GM19240 (cell line): Measurements from ENCODE around the gene CD300LB.

ENCODE experiments used
- DNase-seq: peaks from one replicate; pipeline ENCODE4 v3.0.0; 2011; ENCODE audit warnings: low spot score; ENCODE audit not compliant: insufficient read length

CD300LB gene

DNA sequence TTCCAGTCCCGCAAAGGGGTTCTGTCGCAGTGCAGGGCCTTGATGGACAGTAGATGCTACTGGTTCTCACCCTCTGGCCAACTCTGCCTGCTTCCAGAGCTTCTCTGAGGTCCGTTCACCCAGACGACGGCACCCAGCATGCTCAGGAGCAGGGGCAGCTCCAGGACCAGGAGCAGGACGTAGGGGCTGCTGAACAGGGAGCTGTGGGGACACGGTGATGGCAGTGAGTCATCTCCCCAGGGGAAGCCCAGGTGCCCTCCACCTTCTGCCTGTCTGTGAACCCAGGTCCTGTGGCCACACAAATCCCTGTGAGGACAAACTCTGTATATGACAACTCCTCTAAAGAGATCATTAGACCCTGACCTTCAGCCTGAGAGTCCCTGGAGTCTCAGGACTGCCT, 18.1 kb upstream of the CD300LB start:
- DNase-seq, result no peak

DNA sequence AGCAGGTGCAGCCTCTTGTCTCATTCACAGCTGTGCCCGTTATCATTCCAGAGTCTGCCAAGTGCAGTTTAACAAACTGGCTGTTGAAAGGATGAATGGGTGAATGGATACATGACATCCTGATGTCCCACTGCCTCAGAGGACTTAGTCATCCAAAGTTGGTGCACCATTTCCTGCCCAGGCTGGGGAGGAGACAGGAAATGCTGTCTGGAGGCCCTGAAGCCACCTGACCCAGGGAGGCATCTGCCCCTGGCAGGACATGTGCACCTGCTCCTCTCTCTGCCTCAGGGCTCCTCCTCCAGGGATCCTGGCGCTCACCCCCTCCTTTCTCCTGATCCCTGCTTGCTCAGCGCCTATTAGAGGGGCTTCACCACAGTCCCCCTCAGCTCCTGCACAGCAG, 16.5 kb upstream of the CD300LB start:
- no peak for DNase-seq

DNA sequence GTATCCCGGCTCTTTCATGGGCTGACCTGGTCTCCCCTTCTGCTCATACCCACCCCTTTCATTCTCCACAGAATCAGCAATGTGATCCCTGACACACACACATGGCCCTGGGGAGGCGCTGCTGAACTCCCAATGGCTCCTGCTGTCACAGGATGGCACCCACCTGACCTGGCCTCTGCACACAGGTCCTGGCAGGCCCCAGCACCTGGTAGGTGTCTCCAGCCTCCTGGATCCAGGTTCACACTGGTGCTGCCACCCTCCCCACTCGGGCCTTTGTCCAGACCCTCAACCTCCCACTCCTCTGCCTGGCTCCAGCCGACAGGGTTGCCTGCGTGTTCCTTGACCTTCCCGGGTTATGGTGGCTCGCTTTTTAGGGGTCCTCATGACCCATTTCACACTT, 16.0 kb upstream of the CD300LB start:
- no peak for DNase-seq

DNA sequence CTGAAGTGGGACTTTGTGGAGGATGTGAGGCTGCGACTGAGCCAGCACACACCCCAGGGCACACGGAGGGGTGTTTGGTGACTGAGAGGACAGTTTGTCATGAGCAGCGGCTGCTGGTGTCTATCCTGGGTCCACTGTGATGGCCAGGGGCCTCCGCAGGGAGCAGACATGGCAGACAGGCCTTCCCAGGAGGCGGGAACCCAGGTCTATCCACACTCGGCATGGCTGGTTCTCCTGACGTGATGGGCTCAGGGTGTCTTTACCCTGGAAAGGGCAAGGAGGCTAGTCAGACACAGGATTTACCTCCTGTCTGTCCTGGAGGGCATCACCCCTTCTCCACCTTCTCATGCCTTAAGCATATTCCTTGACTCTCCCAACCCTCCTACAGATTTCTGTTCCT, 15.3 kb upstream of the CD300LB start:
- no peak for DNase-seq

DNA sequence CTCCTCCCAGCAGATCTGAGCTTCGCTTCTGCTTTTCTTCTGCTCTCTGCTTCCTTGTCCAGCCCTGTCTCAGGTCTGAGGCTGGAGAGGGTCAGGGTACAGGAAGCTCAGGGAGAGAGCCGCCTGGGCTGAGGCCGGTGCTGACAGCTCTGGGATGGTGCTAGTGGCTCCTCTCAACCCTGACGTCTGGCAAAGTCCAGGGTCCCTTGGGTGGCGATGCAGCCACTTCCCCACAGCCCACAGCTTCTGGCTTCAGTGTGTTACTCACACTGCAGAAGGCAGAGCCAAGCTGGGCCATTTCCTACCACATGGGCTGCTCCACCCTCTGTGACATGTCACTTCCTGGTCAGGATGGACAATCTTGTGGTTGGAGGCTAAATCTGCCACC, 14.6 kb upstream of the CD300LB start, which contains the start of gene CD300C:
TSS of gene CD300C (minus strand) at position 273 of the 388 bp plus-strand sequence. CDS start 333 bp downstream, outside the sequence.
- no peak for DNase-seq

DNA sequence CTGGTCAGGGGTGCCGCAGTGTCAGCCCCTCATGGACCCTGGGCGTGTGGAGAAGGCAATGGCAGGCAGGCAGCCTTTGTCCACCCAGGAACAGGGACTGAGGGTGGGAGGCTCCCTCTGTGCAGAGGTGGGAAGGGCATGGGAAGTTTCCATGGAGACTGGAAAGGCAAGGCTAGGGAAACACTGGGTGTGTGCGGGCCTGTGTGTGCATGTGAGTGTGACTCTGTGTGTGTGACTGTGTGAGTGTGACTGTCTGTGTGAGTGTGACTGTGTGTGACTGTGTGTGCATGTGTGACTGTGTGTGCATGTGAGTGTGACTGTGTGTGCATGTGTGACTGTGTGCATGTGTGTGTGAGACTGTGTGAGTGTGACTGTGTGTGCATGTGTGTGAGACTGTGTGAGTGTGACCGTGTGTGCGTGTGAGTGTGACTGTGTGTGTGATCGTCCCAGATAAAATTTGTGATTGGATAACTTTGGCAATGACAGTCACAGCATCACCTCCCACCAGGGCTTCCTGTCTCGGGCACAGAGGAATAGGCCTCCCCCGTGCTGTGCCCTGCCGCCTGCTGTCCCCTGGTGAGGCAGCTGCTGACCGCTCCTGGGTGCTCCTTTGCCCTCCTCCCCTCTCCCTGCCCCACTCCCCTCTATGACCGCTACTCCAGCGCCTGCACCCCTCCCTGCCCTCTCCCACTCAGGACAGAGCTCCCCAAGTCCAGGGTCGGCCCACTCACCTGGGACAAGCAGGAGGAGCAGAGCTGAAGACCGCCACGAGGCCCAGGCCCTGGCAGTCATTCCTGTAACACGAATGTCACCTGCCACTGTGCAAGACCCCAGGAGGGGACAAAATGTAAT, 13.9 kb upstream of the CD300LB start:
- DNase-seq, result no peak

DNA sequence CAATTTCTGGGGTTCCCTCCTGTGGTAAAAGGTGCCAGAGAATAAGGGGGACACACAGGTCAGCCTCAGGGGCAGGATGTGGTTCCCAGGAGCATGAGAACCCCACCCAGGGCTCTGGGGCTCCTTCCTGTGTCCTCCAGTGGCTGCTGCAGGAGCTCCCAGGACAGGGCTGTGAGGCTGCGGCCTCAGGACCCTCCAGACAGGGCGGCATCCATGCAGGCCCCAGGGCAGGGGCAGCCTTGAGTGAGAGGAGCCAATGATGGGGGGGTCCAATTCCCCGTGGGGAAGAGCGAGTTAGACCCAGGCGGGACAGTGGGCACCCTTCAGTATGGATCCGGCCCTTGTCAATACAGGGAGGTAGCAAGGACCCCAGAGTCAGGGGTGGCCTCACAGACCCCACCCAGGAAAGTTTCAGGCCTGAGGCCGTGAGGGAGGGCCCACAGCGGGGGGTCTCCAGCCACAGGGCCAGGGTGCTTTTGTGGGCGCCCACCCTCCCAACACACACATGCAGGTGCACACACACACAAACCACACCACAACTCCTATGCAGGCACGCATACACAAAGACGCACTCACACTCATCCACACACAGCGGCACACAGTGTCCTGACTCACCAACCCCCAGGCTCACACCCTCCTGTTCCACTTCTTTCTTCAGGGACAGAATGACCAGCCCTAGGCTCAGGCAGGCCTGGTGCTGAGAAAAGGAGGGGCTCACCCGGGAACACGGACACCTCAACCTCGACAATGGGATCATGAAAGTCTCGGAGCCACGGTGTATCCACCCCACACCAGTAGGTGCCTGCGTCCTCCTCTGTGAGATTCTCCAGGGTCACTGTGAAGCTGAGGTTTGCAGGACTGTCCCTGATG, 12.9 kb upstream of the CD300LB start:
- no peak for DNase-seq

DNA sequence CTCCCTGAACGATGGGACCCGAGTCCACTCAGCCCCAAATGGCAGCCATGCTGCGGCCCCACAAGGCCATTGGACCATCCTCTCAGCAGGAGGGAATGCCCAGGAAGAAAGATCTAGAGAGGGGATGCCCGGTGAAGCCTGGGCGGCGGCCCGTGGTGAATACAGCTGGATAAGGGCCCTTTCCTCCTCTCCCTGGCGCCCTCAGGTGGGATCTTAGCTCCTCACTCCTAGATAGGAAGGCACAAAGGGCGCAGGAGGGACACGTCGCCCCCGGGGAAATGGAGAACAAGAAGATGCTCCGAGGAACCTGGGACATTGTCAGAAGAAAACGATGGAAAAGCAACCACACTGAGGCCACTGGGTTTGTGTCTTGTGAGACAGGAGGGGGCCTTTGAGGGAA, 12.1 kb upstream of the CD300LB start:
- no peak for DNase-seq

DNA sequence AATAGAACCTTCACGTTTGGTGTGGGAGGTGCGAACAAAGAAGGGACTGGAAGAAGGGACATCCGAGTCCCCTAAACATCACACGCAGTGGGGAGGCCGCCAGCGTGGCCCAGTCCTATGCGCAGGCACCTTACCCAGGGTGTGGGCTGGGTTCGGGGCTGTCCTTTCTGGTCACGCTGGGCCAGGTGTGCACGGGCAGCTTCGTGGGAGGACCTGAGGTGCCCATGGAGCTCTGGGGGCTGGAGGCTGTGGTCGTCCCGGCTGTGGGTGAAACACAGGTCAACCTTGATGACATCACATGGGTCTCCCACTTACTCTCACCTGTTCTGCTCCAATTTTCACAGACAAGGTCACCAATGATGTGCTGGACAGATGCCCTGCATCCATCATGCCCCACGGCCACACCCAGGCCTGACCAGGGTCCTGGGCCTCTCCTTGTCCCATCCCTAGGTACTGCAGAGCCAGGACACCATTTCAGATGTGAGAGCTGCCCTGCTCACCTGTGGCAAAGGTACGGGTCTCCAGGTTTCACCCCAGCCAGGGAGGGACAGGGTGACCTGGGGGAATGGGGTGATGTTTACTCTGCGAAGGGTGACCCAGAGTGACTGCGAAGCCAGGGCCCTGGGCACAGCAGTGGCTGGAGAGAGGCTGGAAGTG, 11.6 kb upstream of the CD300LB start:
- no peak for DNase-seq

DNA sequence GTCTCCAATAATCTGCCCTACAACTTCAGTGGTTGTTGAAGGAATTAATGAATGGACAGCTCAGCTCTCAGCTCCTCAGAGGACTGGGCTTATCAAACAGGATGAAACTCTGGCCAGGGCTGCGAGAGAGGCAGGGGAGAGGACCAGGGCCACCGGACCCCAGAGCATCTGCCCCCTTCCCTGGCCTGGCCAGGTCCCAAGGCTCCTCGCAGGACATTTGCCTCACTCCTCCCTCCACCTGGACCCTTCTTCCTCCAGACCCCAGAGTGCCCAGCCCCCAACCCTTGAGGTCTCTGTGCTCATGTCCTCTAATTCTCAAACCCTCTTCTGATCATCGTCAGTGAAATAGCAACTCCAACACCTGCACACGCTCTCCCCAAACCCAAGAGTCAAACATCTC, 10.9 kb upstream of the CD300LB start:
- no peak for DNase-seq

DNA sequence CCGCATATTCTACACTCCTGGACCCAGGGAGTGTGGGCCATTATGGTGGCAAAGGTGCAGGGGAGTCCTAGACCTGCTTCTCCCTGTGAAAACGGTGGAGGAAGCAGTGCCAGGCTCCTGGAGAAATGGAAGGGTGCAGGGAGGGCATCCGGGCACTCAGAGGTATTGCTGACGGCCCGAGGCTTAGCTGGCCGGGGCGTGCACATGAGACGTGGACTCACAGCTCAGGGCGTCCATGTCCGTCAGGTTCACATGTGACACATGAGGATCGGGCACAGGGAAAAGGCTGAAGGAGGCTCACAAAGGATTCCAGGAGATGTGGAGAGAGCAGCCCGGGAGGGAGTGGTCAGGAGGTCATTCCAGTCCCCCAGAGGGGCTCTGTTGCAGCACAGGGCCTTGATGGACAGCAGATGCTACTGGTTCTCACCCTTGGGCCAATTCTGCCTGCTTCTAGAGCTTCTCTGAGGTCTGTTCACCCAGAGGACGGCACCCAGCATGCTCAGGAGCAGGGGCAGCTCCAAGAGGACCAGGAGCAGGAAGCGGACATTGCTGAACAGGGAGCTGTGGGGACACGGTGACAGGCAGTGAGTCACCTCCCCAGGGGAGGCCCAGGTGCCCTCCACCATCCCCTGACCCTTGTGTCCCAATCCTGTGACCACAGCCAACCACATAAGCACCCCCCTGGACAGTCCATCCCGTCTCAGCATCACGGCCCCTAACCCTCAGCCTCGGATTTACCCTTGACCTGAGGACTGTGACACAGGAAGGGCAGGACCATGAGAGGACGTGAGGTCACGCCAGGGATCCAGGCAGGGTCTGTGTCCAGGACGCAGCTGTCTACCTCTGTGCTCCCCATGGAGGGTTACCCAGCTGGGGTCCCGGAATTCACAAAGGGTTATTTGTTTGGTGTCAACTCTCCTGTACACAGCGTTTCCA, 10.2 kb upstream of the CD300LB start:
- DNase-seq, result no peak

DNA sequence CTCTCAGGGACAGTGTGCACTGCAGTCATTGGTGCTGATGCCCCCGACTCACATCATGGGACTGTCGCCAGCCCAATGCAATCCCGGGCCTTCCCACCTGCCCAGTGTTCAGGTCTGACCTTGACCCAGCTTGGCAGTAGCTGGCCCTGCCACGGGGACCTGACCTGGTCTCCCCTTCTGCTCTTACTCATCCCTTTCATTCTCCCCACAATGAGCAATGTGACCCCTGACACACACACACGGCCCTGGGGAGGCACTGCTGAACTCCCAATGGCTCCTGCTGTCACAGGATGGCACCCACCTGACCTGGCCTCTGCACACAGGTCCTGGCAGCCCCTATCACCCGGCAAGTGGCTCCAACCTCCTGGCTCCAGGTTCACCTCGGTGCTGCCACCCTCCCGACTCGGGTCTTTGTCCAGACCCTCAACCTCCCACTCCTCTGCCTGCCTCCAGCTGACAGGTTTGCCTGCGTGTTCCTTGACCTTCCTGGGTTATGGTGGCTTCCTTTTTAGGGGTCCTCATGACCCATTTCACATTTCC, 8.1 kb upstream of the CD300LB start:
- no peak for DNase-seq

DNA sequence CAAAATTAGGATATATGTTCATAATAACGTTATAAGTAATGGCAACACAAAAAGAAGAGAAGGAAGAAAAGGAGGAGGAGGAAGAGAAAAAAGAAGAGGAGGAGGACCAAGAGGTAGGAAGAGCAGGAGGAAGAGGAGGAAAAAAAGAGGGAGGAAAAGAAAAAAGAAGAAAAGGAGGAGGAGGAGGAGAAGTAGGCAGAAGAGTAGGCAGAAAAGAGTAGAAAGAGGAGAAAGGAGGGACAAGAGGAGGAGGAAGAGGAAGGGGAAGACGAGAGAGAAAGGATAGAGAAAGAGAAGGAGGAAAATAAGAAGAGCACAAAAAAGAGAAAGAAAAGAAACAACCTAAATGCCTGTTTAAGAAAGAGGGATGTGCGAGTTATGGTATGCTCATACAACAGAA, 5.6 kb upstream of the CD300LB start:
- no peak for DNase-seq

DNA sequence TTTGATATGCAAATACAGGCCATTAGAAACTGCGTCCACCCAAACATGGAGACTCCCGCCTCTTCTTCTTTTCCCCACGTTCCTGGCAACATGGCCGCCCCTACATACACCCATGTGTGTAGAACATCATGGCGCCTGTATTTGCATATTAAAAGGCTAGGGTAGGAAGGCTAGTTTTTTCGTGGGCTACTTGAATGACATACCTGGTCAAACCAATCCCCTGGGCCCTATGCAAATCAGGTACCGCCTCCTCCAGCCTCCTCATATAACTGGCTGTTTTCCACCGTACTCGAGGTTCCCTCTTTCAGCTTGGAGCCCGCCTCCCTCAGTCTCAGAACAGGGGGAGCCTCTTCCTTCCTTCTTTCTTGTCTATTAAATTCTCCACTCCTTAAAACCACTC, 840 bp upstream of the CD300LB start:
- DNase-seq, result no peak

DNA sequence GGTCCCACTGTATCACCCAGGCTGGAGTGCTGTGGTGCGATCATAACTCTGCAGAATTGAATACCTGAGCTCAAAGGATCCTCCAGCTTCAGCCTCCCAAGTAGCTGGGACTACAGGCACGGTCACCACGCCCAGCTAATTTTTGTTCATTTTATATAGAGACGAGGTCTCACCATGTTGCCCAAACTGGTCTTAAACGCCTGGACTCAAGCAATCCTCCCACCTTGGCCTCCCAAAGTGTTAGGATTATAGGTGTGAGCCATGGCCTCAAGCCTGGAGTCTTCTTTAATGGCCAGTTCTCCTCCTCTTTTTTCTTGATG, 484 bp downstream of the CD300LB start:
- no peak for DNase-seq

DNA sequence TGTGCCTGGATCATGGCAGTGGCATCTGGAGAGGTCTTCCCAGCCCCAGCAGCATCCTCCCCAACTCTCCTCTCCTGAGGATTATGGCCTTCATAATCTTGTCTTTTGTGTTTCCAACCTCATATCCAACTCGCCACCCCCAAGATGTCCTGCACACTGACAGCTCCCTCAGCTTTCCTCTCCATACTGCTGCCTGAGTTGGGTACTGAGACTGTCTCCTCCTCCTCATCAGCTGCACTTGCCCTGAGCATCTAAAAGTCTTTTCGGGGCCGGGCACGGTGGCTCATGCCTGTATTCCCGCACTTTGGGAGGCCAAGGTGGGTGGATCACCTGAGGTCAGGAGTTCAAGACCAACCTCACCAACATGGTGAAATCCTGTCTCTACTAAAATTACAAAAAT, 2.0 kb downstream of the CD300LB start:
- no peak for DNase-seq

DNA sequence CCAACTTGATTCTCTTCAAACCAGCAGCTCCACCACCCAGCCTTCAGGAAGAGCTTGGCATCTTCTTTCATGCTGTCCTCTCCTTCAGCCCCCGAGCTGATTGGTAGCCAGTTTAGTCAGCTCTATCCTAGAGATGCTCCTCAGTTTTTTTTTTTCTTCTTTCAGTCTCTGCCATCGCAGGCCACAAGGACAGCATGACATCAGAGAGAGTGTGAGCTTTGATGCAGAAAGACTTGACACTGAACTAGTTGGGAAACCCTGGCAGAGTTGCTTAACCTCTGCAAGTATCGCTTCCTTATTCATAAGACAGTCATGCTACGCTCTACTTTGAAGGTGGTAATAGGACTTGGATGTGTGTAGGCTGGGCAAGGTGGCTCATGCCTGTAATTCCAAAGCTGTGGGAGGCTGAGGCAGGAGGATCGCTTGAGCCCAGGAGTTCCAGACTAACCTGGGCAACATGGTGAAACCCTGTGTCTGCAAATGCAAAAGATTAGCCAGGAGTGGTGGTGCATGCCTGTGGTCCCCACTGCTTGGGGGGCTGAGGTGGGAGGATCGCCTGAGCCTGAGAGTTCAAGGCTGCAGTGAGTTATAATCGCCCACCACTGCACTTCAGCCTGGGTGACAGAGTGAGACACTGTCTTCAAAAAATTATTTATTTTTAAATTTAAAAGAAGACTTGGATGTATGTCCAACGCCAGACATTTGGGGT, 2.6 kb downstream of the CD300LB start:
- peak; percentile 24 for DNase-seq

DNA sequence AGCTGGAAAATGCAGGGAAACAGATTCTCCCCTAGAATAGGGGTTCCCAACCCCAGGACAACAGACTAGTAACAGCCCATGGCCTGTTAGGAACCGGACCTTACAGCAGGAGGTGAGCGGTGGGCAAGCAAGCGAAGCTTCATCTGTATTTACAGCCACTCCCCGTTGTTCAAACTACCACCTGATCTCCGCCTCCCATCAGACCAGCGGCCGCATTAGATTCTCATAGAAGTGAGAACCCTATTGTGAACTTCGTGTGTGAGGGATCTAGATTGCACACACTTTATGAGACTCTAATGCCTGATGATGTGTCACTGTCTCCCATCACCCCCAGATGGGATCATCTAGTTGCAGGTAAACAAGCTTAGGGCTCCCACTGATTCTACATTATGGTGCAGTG, 3.5 kb downstream of the CD300LB start:
- DNase-seq, result no peak

DNA sequence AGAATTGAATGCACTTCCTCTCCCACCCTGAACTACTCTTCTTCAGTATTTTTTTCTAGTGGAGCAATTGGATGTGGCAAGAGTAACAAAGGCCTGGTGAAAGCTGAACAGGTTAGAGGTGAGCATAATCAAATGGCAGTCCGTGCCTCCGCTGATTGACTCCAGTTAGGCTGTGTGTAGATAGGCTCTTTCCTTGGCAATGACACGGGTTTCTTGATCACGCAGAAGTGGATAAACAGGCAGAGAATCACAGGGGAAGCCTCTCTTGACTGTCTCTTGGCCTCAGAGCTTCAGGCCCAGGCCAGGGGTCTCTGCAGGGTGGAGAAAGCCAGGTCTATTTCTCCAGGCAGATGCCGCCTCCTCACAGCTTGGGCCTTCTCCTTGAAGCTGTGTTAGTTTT, 4.2 kb downstream of the CD300LB start:
- DNase-seq, result no peak

DNA sequence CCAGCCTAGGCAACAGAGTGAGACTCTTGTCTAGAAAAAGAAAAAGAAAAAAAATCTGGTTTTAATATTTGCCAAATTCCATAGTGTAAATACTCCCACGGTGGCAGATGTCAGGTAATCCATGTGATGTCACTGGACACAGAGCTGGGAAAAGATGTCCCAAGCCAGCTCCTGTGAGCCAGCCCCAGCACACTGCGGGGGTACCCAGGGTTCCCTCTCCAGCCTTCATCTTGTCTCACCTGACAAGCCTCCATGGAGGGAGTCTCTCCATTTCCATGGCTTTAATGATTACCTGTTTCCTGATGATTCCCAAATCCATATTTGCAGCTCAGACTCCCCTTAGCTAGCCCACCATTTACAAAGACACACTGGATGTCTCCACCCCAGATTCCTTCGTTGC, 4.6 kb downstream of the CD300LB start:
- no peak for DNase-seq
